Measurements from ENCODE around the gene KLHL40. TPM values are rescaled to one million over a fixed set of nuclear protein-coding genes. Genes with fewer than 3 reads are reported as not detected.

The KLHL40 gene
- total RNA-seq, 1 experiment from 2014 or later, result not detected

DNA sequence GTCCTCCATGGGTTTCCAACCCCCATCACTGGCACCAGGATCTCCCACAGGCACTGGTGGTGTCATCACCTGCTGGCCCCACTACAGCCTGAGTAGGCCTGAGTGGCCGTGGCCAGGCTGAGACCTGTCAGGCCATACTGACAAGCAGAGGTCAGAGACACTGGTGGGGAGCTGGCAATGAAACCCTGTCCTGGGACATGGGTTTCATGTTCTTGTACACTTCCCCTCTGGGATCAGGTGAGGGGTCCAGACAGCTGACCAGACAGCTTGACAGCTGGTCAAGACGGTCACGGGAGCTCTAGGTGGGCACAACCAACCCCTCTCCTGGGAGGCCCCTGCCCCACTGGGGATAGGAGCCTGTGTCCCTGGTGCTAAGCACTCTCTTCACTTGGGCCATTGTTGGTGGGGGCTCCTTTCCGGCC, 18.7 kb upstream of the KLHL40 start:
- Histone ChIP-seq H3K27ac (ENCODE audit: low read length) (no peak overlapping the region), H3K9me3 (ENCODE audit: control insufficient read depth, insufficient read depth, low read depth, low read length) (no peaks in the 10 kb centered on the region), H3K36me3 (ENCODE audit: control insufficient read depth, insufficient read depth, low read length) (no peaks in the 10 kb centered on the region), H3K4me3 (ENCODE audit: low read depth in 2 of 2, low read length in 2 of 2) (no peak overlapping the region), H3K4me1 (ENCODE audit: control insufficient read depth, insufficient read depth, low read length) (no peaks in the 10 kb centered on the region), H3K27me3 (ENCODE audit: control insufficient read depth, insufficient read depth, low read length) (no peaks in the 10 kb centered on the region)
- BruUV-seq (replicated peaks), result no TSS peak
- in situ Hi-C loops (cut with HindIII; ENCODE audit: low pct_unique_long_range_greater_than_20kb, low sequenced_read_pairs) (no loop called here), intact Hi-C loops (cut with micrococcal nuclease; ENCODE audit: unreplicated experiment) (no loop called here)
- ChIA-PET POLR2A (no interaction called here), CTCF (no interaction called here)
- no peak for TF ChIP-seq TCF7L2 (IDR thresholded peaks at IDR 0.05; ENCODE audit: low read depth, low read length)
- DNase-seq (ENCODE audit: low read depth, low spot score) (no peak), ATAC-seq (no peak)

DNA sequence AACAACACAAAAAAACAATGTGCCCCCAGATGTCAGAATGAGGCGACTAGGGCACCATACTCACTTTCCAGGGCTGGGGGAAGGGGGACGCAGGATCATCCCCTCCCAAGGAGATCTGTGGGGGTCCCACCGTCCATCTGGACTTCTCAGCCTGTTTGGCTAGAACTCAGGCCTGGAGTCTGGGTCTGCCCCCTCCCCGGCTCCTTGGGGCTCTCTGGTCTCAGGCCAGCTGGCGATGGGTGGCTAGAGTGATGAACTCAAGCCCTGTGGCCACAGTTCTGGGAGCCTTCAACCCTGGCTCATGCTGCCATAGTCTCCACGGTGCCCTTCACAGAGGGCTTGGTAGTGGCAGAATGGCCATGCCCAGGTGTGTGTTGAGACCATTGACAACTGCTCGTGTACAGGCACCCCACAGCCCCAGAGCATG, 18.2 kb upstream of the KLHL40 start:
- ChIA-PET CTCF (no interaction called here), POLR2A (no interaction called here)
- no peaks in the 10 kb centered on the region for H3K9me3 ChIP-seq (ENCODE audit: control insufficient read depth, insufficient read depth, low read depth, low read length)
- DNase-seq (ENCODE audit: low read depth, low spot score), result no peak
- BruUV-seq (replicated peaks), result no TSS peak
- no peak for TF ChIP-seq REST (IDR thresholded peaks at IDR 0.05; ENCODE audit: insufficient read depth in 1 of 2, low read depth in 2 of 2, low read length in 1 of 2)
- TF ChIP-seq TCF7L2 (IDR thresholded peaks at IDR 0.05; ENCODE audit: low read depth, low read length), result no peak
- no peak for TF ChIP-seq SIN3A (IDR thresholded peaks at IDR 0.05; ENCODE audit: borderline replicate concordance, insufficient read depth, low read depth, low read length)
- no peak for TF ChIP-seq POLR2AphosphoS5 (IDR thresholded peaks at IDR 0.05; ENCODE audit: low read depth, low read length)
- TF ChIP-seq, protein P1, sequence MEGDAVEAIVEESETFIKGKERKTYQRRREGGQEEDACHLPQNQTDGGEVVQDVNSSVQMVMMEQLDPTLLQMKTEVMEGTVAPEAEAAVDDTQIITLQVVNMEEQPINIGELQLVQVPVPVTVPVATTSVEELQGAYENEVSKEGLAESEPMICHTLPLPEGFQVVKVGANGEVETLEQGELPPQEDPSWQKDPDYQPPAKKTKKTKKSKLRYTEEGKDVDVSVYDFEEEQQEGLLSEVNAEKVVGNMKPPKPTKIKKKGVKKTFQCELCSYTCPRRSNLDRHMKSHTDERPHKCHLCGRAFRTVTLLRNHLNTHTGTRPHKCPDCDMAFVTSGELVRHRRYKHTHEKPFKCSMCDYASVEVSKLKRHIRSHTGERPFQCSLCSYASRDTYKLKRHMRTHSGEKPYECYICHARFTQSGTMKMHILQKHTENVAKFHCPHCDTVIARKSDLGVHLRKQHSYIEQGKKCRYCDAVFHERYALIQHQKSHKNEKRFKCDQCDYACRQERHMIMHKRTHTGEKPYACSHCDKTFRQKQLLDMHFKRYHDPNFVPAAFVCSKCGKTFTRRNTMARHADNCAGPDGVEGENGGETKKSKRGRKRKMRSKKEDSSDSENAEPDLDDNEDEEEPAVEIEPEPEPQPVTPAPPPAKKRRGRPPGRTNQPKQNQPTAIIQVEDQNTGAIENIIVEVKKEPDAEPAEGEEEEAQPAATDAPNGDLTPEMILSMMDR (IDR thresholded peaks at IDR 0.05), result no peak
- H3K27ac ChIP-seq (ENCODE audit: low read length), result no peak overlapping the region
- no peak for ATAC-seq
- in situ Hi-C loops (cut with HindIII; ENCODE audit: low pct_unique_long_range_greater_than_20kb, low sequenced_read_pairs), result no loop called here
- no peaks in the 10 kb centered on the region for H3K4me1 ChIP-seq (ENCODE audit: control insufficient read depth, insufficient read depth, low read length)
- H3K36me3 ChIP-seq (ENCODE audit: control insufficient read depth, insufficient read depth, low read length), result no peaks in the 10 kb centered on the region
- intact Hi-C loops (cut with micrococcal nuclease; ENCODE audit: unreplicated experiment), result no loop called here
- H3K4me3 ChIP-seq (ENCODE audit: low read depth in 2 of 2, low read length in 2 of 2), result no peak overlapping the region
- H3K27me3 ChIP-seq (ENCODE audit: control insufficient read depth, insufficient read depth, low read length), result no peaks in the 10 kb centered on the region

- BruUV-seq (replicated peaks), result no TSS peak
- H3K4me1 ChIP-seq (ENCODE audit: control insufficient read depth, insufficient read depth, low read length), result no peaks in the 10 kb centered on the region
- no peaks in the 10 kb centered on the region for H3K27me3 ChIP-seq (ENCODE audit: control insufficient read depth, insufficient read depth, low read length)
- no peak for ATAC-seq
- H3K4me3 ChIP-seq (ENCODE audit: low read depth in 2 of 2, low read length in 2 of 2), result no peak overlapping the region
- intact Hi-C loops (cut with micrococcal nuclease; ENCODE audit: unreplicated experiment) (no loop called here), in situ Hi-C loops (cut with HindIII; ENCODE audit: low pct_unique_long_range_greater_than_20kb, low sequenced_read_pairs) (no loop called here)
- TF ChIP-seq, protein P1 (IDR thresholded peaks at IDR 0.05), result no peak
- no peak for TF ChIP-seq TCF7L2 (IDR thresholded peaks at IDR 0.05; ENCODE audit: low read depth, low read length)
- no peak overlapping the region for H3K27ac ChIP-seq (ENCODE audit: low read length)
- CTCF ChIA-PET, result no interaction called here
- POLR2A ChIA-PET, result no interaction called here
- no peaks in the 10 kb centered on the region for H3K9me3 ChIP-seq (ENCODE audit: control insufficient read depth, insufficient read depth, low read depth, low read length)
- DNase-seq (ENCODE audit: low read depth, low spot score), result no peak
- H3K36me3 ChIP-seq (ENCODE audit: control insufficient read depth, insufficient read depth, low read length), result no peaks in the 10 kb centered on the region
These were observed 17.6 kb upstream of the KLHL40 start for GRCh38 chr3:42667523-42668412.

All from Panc1 (cell line).